ENCODE measurements around the gene C10orf90.

C10orf90 gene

GRCh38 chr10:126616737-126617136, 53.8 kb downstream of the C10orf90 start:
- Histone ChIP-seq H3K36me3 (ENCODE audit: control insufficient read depth, insufficient read depth, low read length) (no peaks in the 10 kb centered on the region), H3K4me3 (replicated peaks; ENCODE audit: low read depth, low read length) (no peak overlapping the region), H3K27me3 (replicated peaks; ENCODE audit: control insufficient read depth, insufficient read depth, low read length) (no peaks in the 10 kb centered on the region)
- no peak for DNase-seq (ENCODE audit: extremely low read depth, insufficient read length)
- TF ChIP-seq CTCF (IDR thresholded peaks at IDR 0.05; ENCODE audit: insufficient read depth, low read length, poor library complexity, severe bottlenecking): no peak

DNA sequence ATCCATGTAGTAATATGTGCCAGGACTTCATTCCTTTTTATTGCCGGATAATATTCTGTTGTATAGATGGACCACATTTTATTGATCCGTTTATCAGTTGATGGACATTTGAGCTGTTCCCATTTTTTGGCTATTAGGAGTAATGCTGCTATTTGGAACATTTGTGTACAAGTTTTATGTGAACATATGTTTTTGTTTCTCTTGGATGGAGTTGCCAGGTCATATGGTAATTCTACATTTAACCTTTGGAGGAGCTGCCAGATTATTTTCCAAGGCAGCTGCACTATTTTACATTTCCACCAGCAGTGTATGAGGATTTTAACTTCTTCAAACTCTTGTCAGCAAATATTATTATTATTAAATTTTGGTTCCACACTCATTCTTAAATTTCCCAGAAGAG, 59.2 kb downstream of the C10orf90 start:
- Histone ChIP-seq H3K4me3 (replicated peaks; ENCODE audit: low read depth, low read length) (no peak overlapping the region), H3K27me3 (replicated peaks; ENCODE audit: control insufficient read depth, insufficient read depth, low read length) (no peaks in the 10 kb centered on the region), H3K36me3 (ENCODE audit: control insufficient read depth, insufficient read depth, low read length) (no peaks in the 10 kb centered on the region)
- no peak for TF ChIP-seq CTCF (IDR thresholded peaks at IDR 0.05; ENCODE audit: insufficient read depth, low read length, poor library complexity, severe bottlenecking)
- no peak for DNase-seq (ENCODE audit: extremely low read depth, insufficient read length)

- DNase-seq (ENCODE audit: extremely low read depth, insufficient read length): no peak
- H3K36me3 ChIP-seq (ENCODE audit: control insufficient read depth, insufficient read depth, low read length): no peaks in the 10 kb centered on the region
- TF ChIP-seq CTCF (IDR thresholded peaks at IDR 0.05; ENCODE audit: insufficient read depth, low read length, poor library complexity, severe bottlenecking): no peak
- H3K27me3 ChIP-seq (replicated peaks; ENCODE audit: control insufficient read depth, insufficient read depth, low read length): no peaks in the 10 kb centered on the region
- H3K4me3 ChIP-seq (replicated peaks; ENCODE audit: low read depth, low read length): no peak overlapping the region
Measured at GRCh38 chr10:126609566-126609965, 60.9 kb downstream of the C10orf90 start.

- TF ChIP-seq CTCF (IDR thresholded peaks at IDR 0.05; ENCODE audit: insufficient read depth, low read length, poor library complexity, severe bottlenecking): no peak
Measured at GRCh38 chr10:126599949-126600682, 70.4 kb downstream of the C10orf90 start.

DNA sequence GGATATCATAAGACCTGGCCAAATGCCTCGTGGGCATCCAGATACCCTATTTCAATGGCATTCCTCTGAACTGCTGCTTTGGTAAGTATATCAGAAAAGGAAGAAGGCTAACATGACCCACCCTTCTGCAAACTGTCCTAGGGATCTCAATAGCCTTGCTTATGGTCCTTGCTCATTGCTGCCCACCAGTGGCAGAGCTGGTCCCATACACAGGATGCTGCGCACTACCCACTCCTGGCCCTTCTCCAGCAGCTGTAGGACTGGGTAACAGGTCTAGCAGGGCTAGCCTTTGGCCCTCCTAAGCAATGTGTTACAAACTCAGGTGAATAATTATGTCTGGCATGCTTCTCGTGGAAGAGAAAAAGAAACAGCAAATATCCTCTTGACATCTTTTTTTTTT, 72.5 kb downstream of the C10orf90 start:
- DNase-seq (ENCODE audit: extremely low read depth, insufficient read length): no peak

More at GRCh38 chr10:126599949-126600682, 70.4 kb downstream of the C10orf90 start:
- Histone ChIP-seq H3K4me3 (replicated peaks; ENCODE audit: low read depth, low read length) (no peak overlapping the region), H3K27me3 (replicated peaks; ENCODE audit: control insufficient read depth, insufficient read depth, low read length) (no peaks in the 10 kb centered on the region), H3K36me3 (ENCODE audit: control insufficient read depth, insufficient read depth, low read length) (no peaks in the 10 kb centered on the region)
- DNase-seq (ENCODE audit: extremely low read depth, insufficient read length): no peak

More for the DNA sequence above, 72.5 kb downstream of the C10orf90 start:
- peak; percentile 37 for TF ChIP-seq CTCF (IDR thresholded peaks at IDR 0.05; ENCODE audit: insufficient read depth, low read length, poor library complexity, severe bottlenecking)
- no peaks in the 10 kb centered on the region for H3K27me3 ChIP-seq (replicated peaks; ENCODE audit: control insufficient read depth, insufficient read depth, low read length)
- H3K36me3 ChIP-seq (ENCODE audit: control insufficient read depth, insufficient read depth, low read length): no peaks in the 10 kb centered on the region
- H3K4me3 ChIP-seq (replicated peaks; ENCODE audit: low read depth, low read length): no peak overlapping the region

All from GM06990 (cell line).